Heart left ventricle (tissue), 16 donors: Measurements from ENCODE around the gene EIF4E1B. TPM values are rescaled to one million over a fixed set of nuclear protein-coding genes. Genes with fewer than 3 reads are reported as not detected.

Experiments
- ATAC-seq, 4 donors: fragments of 200-7000 bp; cut with Tn5 transposase; one replicate each; pipeline ENCODE4 v1.9.1; 2020 to 2022; ENCODE audit warnings: moderate library complexity in 4 of 4, mild to moderate bottlenecking in 3 of 4, moderate number of reproducible peaks in 1 of 4
- DNase-seq, 5 donors: peaks; one replicate each; pipeline ENCODE4 v3.0.0-alpha.2; 2020
- H3K27ac ChIP-seq, 12 donors: fragments of 200-600 bp; sonication (generic) in 4 of 12; one replicate each; pipeline versions ENCODE4 v1.5.0 to v1.8.0; 2016 to 2022; ENCODE audit warnings: mild to moderate bottlenecking in 2 of 12
- H3K27me3 ChIP-seq, 9 donors: fragments of 200-600 bp; sonication (generic) in 2 of 9; one replicate each; pipeline versions ENCODE4 v1.5.1 to v1.8.0; 2016 to 2022; ENCODE audit warnings: mild to moderate bottlenecking in 3 of 9
- H3K36me3 ChIP-seq, 9 donors: fragments of 200-600 bp; sonication (generic) in 2 of 9; one replicate each; pipeline versions ENCODE4 v1.5.0 to v1.8.0; 2018 to 2022; ENCODE audit warnings: mild to moderate bottlenecking in 2 of 9
- H3K4me1 ChIP-seq, 12 donors: fragments of 200-600 bp; sonication (generic) in 4 of 12; one replicate each; pipeline versions ENCODE4 v1.5.0 to v1.8.0; 2016 to 2022; ENCODE audit warnings: mild to moderate bottlenecking in 3 of 12
- H3K4me3 ChIP-seq, 12 donors: fragments of 200-600 bp; sonication (generic) in 4 of 12; one replicate each; pipeline versions ENCODE4 v1.5.0 to v1.8.0; 2017 to 2022; ENCODE audit warnings: mild to moderate bottlenecking in 9 of 12, moderate library complexity in 4 of 12
- H3K9me3 ChIP-seq, 12 donors: fragments of 200-600 bp; sonication (generic) in 4 of 12; one replicate each; pipeline versions ENCODE4 v1.5.0 to v1.8.0; 2016 to 2022; ENCODE audit warnings: mild to moderate bottlenecking in 1 of 12
- POLR2A ChIP-seq, 2 donors: fragments of 450-650 bp; IDR thresholded peaks; one replicate each; pipeline ENCODE4 v1.6.1; 2017; ENCODE audit warnings: antibody characterized with exemption in 2 of 2, mild to moderate bottlenecking in 2 of 2, moderate library complexity in 2 of 2
- WGBS, 4 donors: extraction: QIAGEN DNeasy Blood & Tissue Kit in 2 of 4; methylation state at CpG; one replicate each; pipeline versions ENCODE4 v1.1.5 to v1.1.7; 2013 to 2018; 5-methylcytosine and 5-hydroxymethylcytosine counted together
- intact Hi-C, 10 donors: fragments of 100-400 bp; cut with DNase I; formaldehyde crosslinking; loops; one replicate each; pipeline versions ENCODE4 v1.11.1 to v1.14.2; 2022
- polyA plus RNA-seq, 2 donors: library from polyadenylated mRNA; stranded (reverse); fragments of 200-250 nt; gene quantifications; one replicate each; pipeline ENCODE4 v1.2.3, GENCODE V29; 2013
- total RNA-seq, 9 donors: library from RNA; depleted of rRNA in 2 of 9; stranded (reverse); fragments of >200 nt in 2 of 9; fragmentation: NEBNext Ultra II Directional in 3 of 9; extraction: Animal tissue kit (Norgen Biotek cat#: 25700) in 3 of 9; gene quantifications; one replicate each; pipeline versions ENCODE4 v1.1.0 to v1.2.4, GENCODE V29; 2016 to 2023
- TF ChIP-seq, protein P1 (sequence below), 12 donors: fragments of 200-600 bp; sonication (generic) in 4 of 12; IDR thresholded peaks; one replicate each; pipeline versions ENCODE4 v1.5.0 to v1.8.0; 2018 to 2022; ENCODE audit warnings: antibody characterized with exemption in 12 of 12, mild to moderate bottlenecking in 5 of 12
- donor health status: ischemic (EF 13 %, LVEDD 7.1; RV severe dilation, severe dysfunction).
- donor health status: healthy with polysubstance abuse.
- donor health status: DM: no; HTN: yes; CAD: no.
- donor health status: DM: no; HTN: no; CAD: no.
- donor health status: ischemic (EF 25% LVEDD 6.9; RV normal size, moderate dysfunction).
- donor health status: ischemic (EF 25% LVEDD 5.7; RV mildly dilated, moderate dysfunction).
- donor health status: healthy.
- donor health status: DM: yes; HTN: yes; CAD: no.
- donor health status: ischemic (EF 35%, LVEDD 5.7; RV mildly dilated, moderate dysfunction).
- donor health status: nonischemic (EF 11% LVEDD 7.7; RV severe dilation, severe dysfunction).
- donor health status: DM: yes; HTN: yes; CAD: no.
- donor health status: PGD.
- donor health status: ischemic (EF 29% LVEDD 5.4; RV normal size, mild dysfunction).
- donor health status: nonischemic (EF 23%, LVEDD 6.1; RV moderate dilation, normal function).

The EIF4E1B gene
- total and polyA plus RNA-seq, 11 donors: not detected

DNA sequence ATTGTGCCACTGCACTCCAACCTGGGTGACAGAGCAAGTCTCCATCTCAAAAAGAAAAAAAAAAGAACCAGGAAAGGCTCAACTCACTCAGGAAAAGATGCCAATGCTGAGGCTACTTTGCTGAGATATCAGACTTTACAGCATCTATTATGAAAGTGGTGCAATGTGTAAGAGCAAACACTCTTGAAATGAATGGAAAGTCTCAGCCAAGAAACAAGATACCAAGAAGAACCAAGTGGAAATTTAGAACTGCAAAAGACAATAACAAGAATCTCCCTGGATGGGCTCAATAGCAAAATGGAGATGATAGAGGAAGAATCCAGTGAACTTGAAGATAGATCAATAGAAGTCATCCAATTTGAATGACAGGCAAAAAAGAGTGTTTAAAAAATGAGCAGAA lies 54.5 kb downstream of the EIF4E1B start:
- no peak for TF ChIP-seq POLR2A (IDR thresholded peaks at IDR 0.05)
- TF ChIP-seq, protein P1, sequence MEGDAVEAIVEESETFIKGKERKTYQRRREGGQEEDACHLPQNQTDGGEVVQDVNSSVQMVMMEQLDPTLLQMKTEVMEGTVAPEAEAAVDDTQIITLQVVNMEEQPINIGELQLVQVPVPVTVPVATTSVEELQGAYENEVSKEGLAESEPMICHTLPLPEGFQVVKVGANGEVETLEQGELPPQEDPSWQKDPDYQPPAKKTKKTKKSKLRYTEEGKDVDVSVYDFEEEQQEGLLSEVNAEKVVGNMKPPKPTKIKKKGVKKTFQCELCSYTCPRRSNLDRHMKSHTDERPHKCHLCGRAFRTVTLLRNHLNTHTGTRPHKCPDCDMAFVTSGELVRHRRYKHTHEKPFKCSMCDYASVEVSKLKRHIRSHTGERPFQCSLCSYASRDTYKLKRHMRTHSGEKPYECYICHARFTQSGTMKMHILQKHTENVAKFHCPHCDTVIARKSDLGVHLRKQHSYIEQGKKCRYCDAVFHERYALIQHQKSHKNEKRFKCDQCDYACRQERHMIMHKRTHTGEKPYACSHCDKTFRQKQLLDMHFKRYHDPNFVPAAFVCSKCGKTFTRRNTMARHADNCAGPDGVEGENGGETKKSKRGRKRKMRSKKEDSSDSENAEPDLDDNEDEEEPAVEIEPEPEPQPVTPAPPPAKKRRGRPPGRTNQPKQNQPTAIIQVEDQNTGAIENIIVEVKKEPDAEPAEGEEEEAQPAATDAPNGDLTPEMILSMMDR (IDR thresholded peaks at IDR 0.05): no peak
- Histone ChIP-seq H3K4me3 (no peak overlapping the region), H3K27me3 (peaks cover 0 to 49% (median 15%) of the 10 kb centered on the region in 9 donors), H3K36me3 (no peaks in the 10 kb centered on the region), H3K27ac (no peak overlapping the region), H3K4me1 (peaks cover 0 to 5% (median 3%) of the 10 kb centered on the region in 12 donors), H3K9me3 (peaks cover 0 to 12% (median 0%) of the 10 kb centered on the region in 12 donors)
- intact Hi-C loops: no loop called here
- no peak for DNase-seq
- no peak for ATAC-seq

DNA sequence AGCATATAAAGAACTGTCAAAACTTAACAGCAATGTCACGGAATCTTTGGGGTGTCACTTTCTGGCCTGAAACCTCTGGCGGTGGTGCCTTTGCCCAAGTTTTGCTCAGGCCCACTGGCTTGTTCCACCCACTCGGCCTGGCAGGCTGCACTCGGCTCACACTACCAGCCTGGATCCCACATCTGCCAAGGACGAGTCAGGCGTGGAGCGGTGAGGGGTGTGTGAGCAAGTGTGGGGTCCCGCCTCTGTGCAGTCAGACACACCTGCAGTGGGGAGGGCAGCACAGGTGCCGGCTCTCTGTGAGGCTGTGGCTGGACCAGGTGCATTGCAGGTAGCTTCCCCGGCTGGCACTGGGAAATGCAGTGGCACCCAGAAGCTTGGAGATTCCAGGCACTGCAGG lies 56.8 kb downstream of the EIF4E1B start:
- Histone ChIP-seq H3K27ac (no peak overlapping the region), H3K9me3 (peaks cover 0 to 12% (median 0%) of the 10 kb centered on the region in 12 donors), H3K4me3 (no peak overlapping the region), H3K4me1 (no peaks in the 10 kb centered on the region), H3K27me3 (peaks cover 0 to 52% (median 10%) of the 10 kb centered on the region in 9 donors), H3K36me3 (no peaks in the 10 kb centered on the region)
- TF ChIP-seq, protein P1 (IDR thresholded peaks at IDR 0.05): no peak
- no peak for TF ChIP-seq POLR2A (IDR thresholded peaks at IDR 0.05)
- 85 to 92% (median 87%) methylated on average over 9 to 10 of the region's 10 CpGs for WGBS, 4 donors
- ATAC-seq: no peak
- intact Hi-C loops: no loop called here
- DNase-seq: peak in 1 of 5 donors; percentile 14

DNA sequence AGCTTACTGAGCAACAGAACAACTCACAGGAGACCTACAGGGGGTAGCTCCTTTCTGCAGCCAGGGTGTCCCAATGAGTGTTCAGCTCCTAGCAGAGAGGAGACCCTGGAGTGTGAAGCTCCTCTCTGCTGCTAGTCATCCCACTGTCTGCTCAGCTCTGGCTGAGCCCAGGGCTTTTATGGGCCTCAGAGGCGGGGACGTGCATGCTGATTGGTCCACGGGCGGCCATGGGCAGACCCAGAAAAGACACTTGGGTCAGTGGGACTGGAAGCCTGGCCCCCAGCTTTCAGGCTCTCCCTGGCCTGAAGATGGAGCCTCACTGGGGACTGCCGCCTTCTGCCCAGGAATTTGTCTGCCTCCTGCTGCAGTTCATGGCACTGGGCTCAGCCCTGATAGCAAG lies 57.4 kb downstream of the EIF4E1B start:
- Histone ChIP-seq H3K27me3 (peaks cover 0 to 52% (median 8%) of the 10 kb centered on the region in 9 donors), H3K27ac (no peak overlapping the region), H3K4me3 (no peak overlapping the region), H3K4me1 (peaks cover 0 to 4% (median 0%) of the 10 kb centered on the region in 12 donors), H3K36me3 (no peaks in the 10 kb centered on the region), H3K9me3 (peaks cover 0 to 12% (median 0%) of the 10 kb centered on the region in 12 donors)
- 80 to 89% (median 84%) methylated on average over 1 to 5 of the region's 5 CpGs for WGBS, 4 donors
- peak in 1 of 4 donors; percentile 29 for ATAC-seq
- no peak for TF ChIP-seq POLR2A (IDR thresholded peaks at IDR 0.05)
- TF ChIP-seq, protein P1 (IDR thresholded peaks at IDR 0.05): no peak
- DNase-seq: peak in 1 of 5 donors; percentile 10
- intact Hi-C loops: no loop called here

DNA sequence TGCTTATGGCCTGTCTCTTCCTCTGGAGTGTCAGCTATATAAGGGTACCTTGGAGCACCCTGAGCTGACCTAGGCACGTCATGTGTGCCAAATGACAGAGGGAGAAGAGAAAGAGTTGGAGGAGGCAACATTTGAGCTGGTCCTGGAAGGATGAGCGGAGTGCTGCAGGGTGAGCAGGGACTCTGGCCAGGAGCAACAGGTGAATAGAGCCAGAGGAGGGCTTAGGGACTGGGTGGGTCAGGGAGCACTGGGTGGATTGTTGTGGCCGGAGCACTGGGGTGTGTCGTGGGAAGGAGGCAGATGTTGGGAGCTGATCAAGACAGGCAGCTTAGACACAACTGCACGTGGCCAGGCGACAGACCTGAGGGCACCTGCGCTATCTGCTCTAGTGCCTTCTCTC lies 60.4 kb downstream of the EIF4E1B start:
- Histone ChIP-seq H3K4me3 (no peak overlapping the region), H3K9me3 (no peaks in the 10 kb centered on the region), H3K4me1 (peaks cover 0 to 14% (median 1%) of the 10 kb centered on the region in 12 donors), H3K27me3 (peaks cover 0 to 61% (median 18%) of the 10 kb centered on the region in 9 donors), H3K27ac (no peak overlapping the region), H3K36me3 (no peaks in the 10 kb centered on the region)
- intact Hi-C loops: no loop called here
- DNase-seq: peak in 2 of 5 donors; percentile 20 to 30
- no peak for TF ChIP-seq POLR2A (IDR thresholded peaks at IDR 0.05)
- TF ChIP-seq, protein P1 (IDR thresholded peaks at IDR 0.05): no peak
- no peak for ATAC-seq
- WGBS, 4 donors: 87 to 91% (median 90%) methylated on average over 7 of the region's 7 CpGs
